CD4-positive, alpha-beta T cell treated with Interleukin-17A for 4 hours (primary cell): ENCODE measurements around the gene R3HDM1.
"Not testable (repeated sequence)": the region's sequence is repeated elsewhere in the genome, so short reads cannot be mapped to it uniquely, and the experiment has no call there.

ENCODE experiments used
- DNase-seq: peaks from one replicate; pipeline ENCODE4 v3.0.0-alpha.2; 2020; ENCODE audit warnings: mixed read lengths

R3HDM1 gene

GRCh38 chr2:135531231-135532197 is at the start of gene R3HDM1:
Gene R3HDM1, plus strand, starts transcription at chr2:135531484. Its CDS starts 73,362 bp downstream, at chr2:135604846.
- DNase-seq: peak; percentile 95

- DNase-seq: no peak
Measured at GRCh38 chr2:135485441-135485840, 45.8 kb upstream of the R3HDM1 start.

DNA sequence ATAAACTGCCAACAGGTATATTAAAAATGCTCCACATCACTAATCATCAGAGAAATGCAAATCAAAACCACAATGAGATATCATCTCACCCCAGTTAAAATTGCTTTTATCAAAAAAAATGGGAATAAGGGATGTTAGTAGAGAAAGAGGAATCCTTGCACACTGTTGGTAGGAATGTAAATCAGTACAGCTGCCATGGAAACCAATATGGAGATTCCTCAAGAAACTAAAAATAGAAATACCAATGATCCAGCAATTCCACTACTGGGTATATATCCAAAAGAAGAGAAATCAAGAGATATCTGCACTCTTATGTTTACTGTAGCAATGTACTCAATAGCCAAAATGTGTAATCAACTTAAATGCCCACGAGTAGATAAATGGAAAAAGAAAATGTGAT is 40.9 kb upstream of the R3HDM1 start:
- DNase-seq: no peak

DNA sequence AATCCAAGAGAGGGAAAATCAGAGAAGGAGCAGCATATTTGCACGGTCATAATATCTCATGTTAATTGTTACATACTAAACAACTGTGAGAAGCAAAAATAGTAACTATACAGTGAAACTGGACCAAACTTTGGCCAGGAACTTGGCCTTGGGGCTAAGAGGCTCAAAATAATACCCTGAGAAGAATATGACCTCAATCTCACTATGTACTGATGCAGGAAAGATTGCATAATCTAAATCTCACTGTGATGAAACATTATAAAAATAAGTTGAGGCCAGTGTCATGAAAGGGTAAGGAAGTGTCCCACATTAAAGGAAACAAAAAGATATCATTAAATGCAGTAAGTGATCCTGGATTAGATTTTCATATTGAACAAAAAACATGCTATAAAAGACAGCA is 36.8 kb upstream of the R3HDM1 start:
- no peak for DNase-seq

DNA sequence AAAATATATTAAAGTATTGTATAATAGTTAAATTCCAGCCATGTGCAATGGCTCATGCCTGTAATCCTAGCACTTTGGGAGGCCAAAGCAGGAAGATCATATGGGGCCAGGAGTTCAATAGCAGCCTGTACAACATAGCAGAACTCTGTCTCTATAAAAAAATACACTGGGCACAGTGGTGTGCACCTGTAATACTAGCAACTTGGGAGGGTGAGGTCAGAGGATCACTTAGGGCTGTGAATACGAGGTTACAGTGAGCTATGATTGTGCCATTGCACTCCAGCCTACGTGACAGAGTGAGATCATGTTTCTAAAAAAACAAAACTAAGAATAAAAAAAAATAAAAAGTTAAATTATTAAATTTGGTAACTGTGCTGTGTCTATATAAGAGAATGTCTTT is 36.4 kb upstream of the R3HDM1 start:
- no peak for DNase-seq

DNA sequence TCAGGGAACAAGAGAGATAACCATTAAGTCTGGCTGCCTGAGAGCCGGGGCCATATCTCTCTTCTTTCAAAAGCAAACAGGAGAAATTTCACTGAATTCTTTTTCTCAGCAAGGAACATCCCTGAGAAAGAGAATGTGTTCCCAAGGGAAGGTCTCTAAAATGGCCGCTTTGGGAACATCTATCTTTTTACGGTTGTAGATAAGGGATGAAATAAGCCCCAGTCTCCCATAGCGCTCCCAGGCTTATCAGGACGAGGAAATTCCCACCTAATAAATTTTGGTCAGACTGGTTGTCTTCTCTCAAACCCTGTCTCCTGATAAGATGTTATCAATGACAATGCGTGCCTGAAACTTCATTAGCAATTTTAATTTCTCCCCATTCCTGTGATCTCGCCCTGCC is 32.7 kb upstream of the R3HDM1 start:
- DNase-seq: not testable (repeated sequence)

DNA sequence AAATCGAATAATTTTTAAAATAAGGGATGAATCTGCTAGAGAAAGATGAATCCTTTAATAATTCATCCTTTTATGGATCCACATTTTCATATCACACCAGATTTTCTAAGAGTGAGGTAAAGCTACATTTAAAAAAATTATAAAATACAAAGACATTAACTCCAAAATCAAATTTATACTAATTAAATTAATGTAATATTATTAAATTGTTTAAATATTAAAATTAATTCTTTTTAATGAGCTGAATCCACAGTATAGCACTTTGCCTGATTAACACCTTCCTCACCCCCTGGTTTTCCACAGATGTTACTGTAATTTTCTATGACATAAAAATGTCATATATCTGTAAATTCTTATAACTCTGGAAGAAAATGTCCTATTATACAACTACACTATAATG is 26.5 kb upstream of the R3HDM1 start:
- DNase-seq: no peak

- DNase-seq: no peak
Measured at GRCh38 chr2:135510577-135510976, 20.7 kb upstream of the R3HDM1 start.

GRCh38 chr2:135512099-135512498 is 19.2 kb upstream of the R3HDM1 start:
- DNase-seq: no peak

- DNase-seq: no peak
Measured at GRCh38 chr2:135525786-135526185, 5.5 kb upstream of the R3HDM1 start.

GRCh38 chr2:135528006-135528405 is 3.3 kb upstream of the R3HDM1 start:
- no peak for DNase-seq

DNA sequence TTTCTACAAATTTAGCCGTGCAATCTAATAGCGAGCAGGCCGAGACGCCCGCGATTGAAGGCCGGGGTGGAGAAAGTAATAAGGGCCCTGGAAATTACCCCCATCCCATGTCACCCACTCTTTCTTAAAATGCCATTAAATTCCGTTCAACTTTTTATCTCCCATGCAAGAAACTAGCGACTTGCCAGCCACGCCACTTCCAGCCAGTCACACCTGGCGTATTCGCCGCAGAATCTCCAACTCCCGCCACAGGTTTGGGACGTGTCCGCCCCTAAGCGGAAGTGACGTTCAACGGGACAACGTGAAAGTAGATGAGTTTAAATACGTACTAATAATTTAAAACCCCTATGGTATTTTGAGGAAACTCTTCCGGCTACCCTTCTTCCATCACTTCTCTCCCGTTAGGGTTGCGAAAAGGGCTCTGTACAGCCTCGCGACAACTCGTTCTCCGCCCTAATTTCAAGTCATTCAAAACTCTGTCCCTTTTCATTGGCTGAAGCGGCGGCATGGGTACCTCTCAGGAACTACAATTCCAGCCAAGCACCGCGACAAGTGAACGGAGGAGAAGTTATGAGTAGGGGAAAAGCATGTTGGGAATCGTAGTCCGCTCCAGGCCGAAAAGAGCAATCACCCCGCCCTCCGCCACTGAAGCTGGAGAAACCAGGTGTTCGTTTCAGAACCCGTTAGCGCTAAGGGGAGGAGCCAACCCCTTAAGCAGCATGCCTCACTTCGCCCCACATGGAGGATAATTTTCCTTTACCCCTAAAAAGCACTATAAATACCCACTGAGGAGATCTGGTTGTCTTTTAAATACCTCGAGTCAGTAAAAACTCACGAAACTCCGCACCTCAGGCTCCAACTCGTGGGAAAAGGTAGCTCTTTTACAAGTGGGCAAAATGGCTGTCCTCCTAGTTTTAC is 712 bp upstream of the R3HDM1 start, which contains the start of gene ZRANB3:
Gene ZRANB3 (minus strand): TSS at position 906 of the 918 bp plus-strand sequence.
- DNase-seq: peak; percentile 93

DNA sequence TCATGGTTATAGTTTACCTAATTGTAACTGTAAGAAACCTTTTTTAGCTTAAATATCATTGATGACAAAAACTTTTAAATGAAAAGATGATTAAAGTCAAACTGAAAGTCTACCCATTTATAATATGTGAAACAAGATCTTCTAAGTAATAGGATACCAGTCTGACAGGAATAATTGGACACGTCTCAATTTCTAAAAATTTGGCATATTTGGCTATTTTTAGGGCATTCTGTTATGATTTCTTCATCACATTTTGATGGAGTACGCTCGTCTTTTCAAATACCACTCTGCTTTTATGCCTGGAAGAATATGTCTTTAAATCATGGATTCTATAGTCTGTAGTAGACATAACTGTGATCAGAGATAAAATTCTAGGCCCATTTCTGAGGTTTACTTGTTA is 1.3 kb downstream of the R3HDM1 start:
- DNase-seq: no peak

GRCh38 chr2:135533545-135533944 is 2.3 kb downstream of the R3HDM1 start:
- not testable (repeated sequence) for DNase-seq

DNA sequence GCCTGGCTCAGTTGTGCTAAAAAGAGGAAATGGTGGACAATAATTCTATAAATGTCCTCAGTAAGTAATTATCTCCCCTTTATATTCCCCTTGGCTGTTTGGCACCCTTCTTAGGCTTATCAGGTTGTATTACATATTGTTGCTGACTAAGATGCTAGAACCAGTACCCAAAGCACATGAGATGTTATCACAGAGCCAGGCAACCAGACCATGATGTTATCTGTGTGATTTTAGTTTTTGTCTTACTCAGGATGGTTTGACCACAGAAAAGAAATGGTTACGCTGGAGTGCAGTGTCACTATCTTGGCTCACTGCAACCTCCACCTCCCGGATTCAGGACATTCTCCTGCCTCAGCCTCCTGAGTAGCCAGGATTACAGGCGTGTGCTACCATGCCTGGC is 15.2 kb downstream of the R3HDM1 start:
- no peak for DNase-seq

DNA sequence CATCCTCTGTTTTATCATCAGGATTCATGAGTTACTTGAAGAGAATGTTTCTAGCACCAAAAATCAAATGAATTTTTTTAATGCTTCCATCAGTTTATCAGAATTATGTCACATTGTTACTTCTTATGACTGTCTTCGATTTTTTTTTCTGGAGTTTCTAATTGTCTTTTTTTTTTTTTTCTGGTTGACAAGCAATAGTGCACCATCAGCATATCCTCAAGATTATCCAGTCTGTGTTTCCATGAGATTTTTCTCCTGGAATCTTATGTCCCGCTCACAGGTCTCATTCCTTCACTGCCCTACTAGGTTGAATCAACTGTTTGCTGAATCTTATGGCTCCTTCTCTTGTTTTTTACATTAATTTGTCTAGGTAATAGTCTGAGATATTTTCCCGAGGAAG is 16.0 kb downstream of the R3HDM1 start:
- DNase-seq: no peak

DNA sequence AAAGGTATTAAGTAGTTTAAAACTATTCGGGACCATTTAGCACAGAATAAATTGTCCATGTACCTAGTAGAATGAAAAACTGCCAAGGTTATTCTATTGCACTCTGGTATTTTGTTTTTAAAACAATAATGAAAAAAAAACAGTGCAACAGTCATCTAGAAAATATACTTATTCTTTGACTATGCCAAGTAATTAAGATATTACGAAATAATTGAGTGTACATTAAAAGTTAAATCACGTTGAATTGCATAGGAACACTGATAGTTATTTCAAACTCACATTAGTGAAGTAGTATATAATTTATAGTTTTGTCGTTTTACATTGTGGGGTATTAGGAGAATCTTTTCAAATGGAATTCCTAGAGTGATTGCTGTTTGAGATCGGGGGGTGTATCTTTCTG is 20.1 kb downstream of the R3HDM1 start:
- no peak for DNase-seq

- no peak for DNase-seq
Measured at GRCh38 chr2:135552887-135553286, 21.6 kb downstream of the R3HDM1 start.

DNA sequence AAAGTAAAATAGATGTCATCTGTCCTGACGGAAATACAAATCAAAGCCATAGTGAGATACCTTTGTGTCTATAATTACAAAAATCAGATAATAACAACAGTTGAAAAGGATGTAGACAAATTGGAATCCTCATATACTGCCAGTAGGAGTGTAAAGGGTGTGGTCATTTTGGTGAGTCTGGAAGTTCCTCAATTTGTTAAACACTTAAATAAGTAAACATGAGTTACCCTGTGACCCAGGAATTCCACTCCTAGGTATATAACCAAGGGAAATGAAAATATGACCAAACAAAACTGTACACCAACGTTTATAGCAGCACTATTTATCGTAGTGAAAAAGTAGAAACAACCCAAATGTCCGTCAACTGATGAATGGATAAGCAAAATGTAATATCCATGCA is 24.0 kb downstream of the R3HDM1 start:
- DNase-seq: no peak

DNA sequence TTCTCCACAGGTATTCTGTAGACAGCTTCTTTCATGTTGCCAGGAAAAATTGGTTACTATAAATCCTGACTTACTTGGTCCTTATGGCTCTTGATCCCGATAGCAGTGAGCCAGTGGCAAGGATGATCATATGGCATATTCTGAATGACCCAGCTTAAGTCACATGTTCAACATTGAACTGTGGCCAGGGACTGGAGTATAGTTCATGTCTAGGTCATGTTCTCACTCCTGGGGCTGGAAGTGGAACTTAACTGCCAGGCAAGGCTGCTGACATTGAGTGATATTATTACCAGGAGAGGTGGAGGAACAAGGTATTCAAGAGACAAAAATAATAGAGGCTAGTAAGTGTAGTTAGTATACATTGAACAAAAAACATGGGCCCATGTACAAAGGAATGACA is 26.2 kb downstream of the R3HDM1 start:
- DNase-seq: no peak

- DNase-seq: no peak
Measured at GRCh38 chr2:135561925-135562324, 30.6 kb downstream of the R3HDM1 start.

GRCh38 chr2:135563793-135564192 is 32.5 kb downstream of the R3HDM1 start:
- DNase-seq: no peak

DNA sequence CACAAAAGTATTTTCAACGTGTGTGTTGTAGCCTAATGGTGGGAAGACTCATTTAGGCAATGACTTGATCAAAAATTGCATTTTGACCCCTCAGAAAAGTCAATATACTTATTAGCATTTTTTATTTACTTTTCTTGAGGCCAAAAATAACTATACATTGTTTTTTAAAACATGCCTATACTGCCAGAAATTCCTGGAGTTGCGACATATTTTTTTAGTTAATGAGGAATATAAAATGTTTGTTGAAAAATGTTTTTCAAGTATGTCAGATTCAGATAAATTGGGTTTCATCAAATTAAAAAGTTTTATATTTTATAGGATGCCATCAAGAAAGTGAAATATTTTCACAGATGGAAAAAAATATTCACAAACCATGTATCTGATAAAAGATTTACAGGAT is 39.6 kb downstream of the R3HDM1 start:
- DNase-seq: no peak

DNA sequence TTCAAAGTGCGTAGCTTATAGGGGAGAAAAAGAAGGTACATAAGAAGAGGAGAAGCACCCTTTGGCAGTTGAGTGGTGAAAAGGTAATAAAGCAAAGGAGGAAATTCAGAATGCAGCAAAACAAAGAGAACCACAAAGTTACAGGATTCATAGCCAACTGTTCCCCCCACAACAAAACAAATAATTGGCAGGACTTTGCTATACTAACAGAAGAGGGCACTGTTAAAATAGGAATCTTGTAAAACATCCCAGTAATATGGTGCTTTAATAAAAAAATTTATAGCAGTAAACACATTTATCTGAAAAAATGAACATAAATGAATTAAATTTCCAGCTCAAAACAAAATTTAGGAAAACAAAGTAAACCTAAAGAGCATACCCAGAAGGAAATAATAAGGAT is 42.3 kb downstream of the R3HDM1 start:
- no peak for DNase-seq
